Heart left ventricle (tissue), 13 donors: Measurements from ENCODE around the gene RNF126.

Experiments
- POLR2A ChIP-seq, 2 donors: fragments of 450-650 bp; IDR thresholded peaks; one replicate each; pipeline ENCODE4 v1.6.1; 2017; ENCODE audit warnings: antibody characterized with exemption in 2 of 2, mild to moderate bottlenecking in 2 of 2, moderate library complexity in 2 of 2
- TF ChIP-seq, protein P1 (sequence below), 12 donors: fragments of 200-600 bp; sonication (generic) in 4 of 12; IDR thresholded peaks; one replicate each; pipeline versions ENCODE4 v1.5.0 to v1.8.0; 2018 to 2022; ENCODE audit warnings: antibody characterized with exemption in 12 of 12, mild to moderate bottlenecking in 5 of 12
- donor health status: ischemic (EF 13 %, LVEDD 7.1; RV severe dilation, severe dysfunction).
- donor health status: DM: no; HTN: yes; CAD: no.
- donor health status: DM: no; HTN: no; CAD: no.
- donor health status: ischemic (EF 25% LVEDD 6.9; RV normal size, moderate dysfunction).
- donor health status: ischemic (EF 25% LVEDD 5.7; RV mildly dilated, moderate dysfunction).
- donor health status: ischemic (EF 35%, LVEDD 5.7; RV mildly dilated, moderate dysfunction).
- donor health status: nonischemic (EF 11% LVEDD 7.7; RV severe dilation, severe dysfunction).
- donor health status: DM: yes; HTN: yes; CAD: no.
- donor health status: PGD.
- donor health status: ischemic (EF 29% LVEDD 5.4; RV normal size, mild dysfunction).
- donor health status: nonischemic (EF 23%, LVEDD 6.1; RV moderate dilation, normal function).

- TF ChIP-seq, protein P1, sequence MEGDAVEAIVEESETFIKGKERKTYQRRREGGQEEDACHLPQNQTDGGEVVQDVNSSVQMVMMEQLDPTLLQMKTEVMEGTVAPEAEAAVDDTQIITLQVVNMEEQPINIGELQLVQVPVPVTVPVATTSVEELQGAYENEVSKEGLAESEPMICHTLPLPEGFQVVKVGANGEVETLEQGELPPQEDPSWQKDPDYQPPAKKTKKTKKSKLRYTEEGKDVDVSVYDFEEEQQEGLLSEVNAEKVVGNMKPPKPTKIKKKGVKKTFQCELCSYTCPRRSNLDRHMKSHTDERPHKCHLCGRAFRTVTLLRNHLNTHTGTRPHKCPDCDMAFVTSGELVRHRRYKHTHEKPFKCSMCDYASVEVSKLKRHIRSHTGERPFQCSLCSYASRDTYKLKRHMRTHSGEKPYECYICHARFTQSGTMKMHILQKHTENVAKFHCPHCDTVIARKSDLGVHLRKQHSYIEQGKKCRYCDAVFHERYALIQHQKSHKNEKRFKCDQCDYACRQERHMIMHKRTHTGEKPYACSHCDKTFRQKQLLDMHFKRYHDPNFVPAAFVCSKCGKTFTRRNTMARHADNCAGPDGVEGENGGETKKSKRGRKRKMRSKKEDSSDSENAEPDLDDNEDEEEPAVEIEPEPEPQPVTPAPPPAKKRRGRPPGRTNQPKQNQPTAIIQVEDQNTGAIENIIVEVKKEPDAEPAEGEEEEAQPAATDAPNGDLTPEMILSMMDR (IDR thresholded peaks at IDR 0.05), result no peak
- no peak for TF ChIP-seq POLR2A (IDR thresholded peaks at IDR 0.05)
These were observed 21.3 kb downstream of the RNF126 start for GRCh38 chr19:641702-642101.
